Neural cell (in vitro differentiated cells): ENCODE measurements around the gene MASP2.

ENCODE experiments used
- CTCF ChIP-seq: fragments of 450-650 bp; IDR thresholded peaks from 2 replicates; pipeline ENCODE4 v1.5.1; 2014; ENCODE audit warnings: antibody characterized with exemption, mild to moderate bottlenecking, moderate library complexity; ENCODE audit not compliant: poor library complexity, severe bottlenecking
- EP300 ChIP-seq: fragments of 450-650 bp; conservative IDR thresholded peaks from 2 replicates; pipeline ENCODE4 v1.6.1; 2014; ENCODE audit warnings: antibody characterized with exemption, mild to moderate bottlenecking, moderate library complexity; ENCODE audit not compliant: poor library complexity, severe bottlenecking
- RAD21 ChIP-seq: fragments of 450-650 bp; conservative IDR thresholded peaks from 2 replicates; pipeline ENCODE4 v1.6.1; 2014; ENCODE audit warnings: antibody characterized with exemption, mild to moderate bottlenecking, moderate library complexity
- TAF1 ChIP-seq: IDR thresholded peaks from 2 replicates; pipeline ENCODE4 v1.6.1; 2012; ENCODE audit warnings: low read depth

- TF ChIP-seq CTCF = peak; percentile 98
- peak; percentile 97 for TF ChIP-seq RAD21
- TF ChIP-seq EP300 = no peak
- TF ChIP-seq TAF1 = no peak
Observed at GRCh38 chr1:11037740-11038182, 9.3 kb downstream of the MASP2 start.
